Activated CD8-positive, alpha-beta memory T cell treated with anti-CD3 and anti-CD28 coated beads, Interleukin-2, amount 50 U/mL, for 4 hours (primary cell): ENCODE measurements around the gene SYT3.
"Not testable (repeated sequence)": the region's sequence is repeated elsewhere in the genome, so short reads cannot be mapped to it uniquely, and the experiment has no call there.

Experiments
- DNase-seq: peaks from one replicate; pipeline ENCODE4 v3.0.0-alpha.2; 2020

SYT3 gene

DNA sequence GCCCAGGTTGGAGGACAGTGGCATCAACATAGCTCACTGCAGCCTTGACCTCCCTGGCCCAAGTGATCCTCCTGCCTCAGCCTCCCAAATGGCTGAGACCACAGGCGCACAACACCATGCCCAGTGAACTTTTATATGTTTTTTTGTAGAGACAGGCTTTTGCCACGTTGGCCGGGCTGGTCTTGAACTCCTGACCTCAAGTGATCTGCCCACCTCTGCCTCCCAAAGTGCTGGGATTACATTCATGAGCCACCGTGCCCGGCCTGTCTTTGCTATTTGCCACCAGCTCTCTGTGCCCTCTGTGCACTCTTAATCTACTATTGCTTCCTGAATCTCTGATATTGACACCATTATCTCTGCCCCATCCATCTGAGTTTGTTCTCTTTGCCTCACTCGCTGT, 37.2 kb downstream of the SYT3 start:
- no peak for DNase-seq

DNA sequence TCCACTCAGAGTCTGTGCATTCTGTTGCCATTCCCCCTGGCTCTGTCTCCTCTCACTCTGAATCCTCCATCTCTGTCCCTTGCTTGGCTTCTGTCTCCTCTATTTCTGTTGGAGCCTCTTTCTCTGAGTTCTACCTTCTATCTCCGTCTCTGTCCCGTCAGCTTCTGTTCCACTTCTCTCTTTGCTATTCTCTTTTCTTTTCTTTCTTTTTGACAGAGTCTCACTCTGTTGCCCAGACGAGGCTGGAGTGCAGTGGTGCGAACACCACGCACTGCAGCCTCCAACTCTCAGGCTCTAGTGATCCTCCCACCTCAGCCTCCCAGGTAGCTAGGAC, 37.6 kb downstream of the SYT3 start:
- DNase-seq: no peak

DNA sequence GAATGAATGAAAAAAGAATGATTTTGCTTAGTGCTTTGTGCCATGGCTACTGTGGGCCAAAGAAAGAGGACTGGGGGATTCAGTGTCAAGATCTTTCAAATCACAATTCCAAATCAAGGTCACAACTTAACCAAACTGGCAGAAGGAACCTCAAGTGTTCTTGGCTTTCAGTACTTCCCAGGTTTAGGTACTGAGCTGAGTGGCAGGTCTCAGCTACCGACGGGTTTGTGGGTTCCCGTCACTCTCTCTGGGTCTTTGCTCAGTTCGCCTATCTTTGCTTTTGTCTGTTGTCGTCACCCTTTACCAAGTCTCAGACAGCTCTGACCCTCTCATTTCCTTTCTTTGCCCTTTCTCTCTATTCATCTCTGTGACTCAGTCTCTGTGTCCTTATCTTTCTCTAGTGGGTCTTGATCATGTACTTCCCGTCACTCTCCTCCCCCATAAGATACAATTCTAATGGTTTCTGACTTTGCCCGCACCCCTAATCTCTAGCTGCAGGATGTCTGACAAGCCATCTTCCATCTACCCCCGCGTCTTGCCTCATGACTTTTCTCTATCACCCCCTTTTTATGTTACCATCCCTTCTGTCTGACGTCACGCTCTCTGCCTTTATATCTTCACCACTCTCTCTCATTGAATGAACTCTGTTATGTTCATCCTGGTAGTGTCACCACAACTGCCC, 38.1 kb downstream of the SYT3 start:
- no peak for DNase-seq

DNA sequence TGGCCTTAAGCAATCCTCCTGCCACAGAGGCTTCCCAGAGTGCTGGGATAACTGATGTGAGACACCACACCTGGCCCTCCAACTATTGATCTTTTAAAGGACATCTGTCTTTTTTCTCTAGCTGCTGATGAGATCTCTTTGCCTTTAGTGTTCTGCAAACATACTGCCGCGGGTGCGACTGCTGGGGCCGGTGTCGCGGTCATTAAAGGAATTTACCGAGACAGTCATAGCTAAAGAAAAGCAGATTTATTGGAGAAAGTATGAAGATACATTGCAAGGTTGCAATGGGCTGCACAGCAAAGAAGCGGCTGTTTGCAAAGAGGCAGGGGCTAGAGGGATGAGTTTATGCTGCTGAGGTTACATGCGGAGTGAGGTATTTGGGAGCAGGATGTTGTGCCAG, 40.3 kb downstream of the SYT3 start:
- no peak for DNase-seq

DNA sequence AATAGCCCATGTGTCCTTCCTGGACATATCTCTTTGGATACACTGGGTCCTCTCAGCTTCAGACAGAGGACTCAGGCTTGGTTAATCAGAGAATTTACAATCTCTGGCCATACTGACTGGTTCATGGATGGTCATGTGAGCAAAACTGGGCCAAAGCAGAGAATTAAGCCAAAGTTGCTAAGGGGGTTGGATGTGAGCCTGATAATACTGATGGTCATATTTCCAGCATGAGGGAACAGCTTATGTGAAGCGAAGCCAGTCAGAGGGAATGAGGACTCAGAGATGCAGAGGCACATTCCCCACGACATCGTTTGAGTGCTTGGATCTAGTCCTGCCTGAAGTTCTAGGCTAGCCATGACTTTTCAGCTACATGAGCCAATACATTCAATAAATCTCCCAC, 49.5 kb downstream of the SYT3 start:
- no peak for DNase-seq

DNA sequence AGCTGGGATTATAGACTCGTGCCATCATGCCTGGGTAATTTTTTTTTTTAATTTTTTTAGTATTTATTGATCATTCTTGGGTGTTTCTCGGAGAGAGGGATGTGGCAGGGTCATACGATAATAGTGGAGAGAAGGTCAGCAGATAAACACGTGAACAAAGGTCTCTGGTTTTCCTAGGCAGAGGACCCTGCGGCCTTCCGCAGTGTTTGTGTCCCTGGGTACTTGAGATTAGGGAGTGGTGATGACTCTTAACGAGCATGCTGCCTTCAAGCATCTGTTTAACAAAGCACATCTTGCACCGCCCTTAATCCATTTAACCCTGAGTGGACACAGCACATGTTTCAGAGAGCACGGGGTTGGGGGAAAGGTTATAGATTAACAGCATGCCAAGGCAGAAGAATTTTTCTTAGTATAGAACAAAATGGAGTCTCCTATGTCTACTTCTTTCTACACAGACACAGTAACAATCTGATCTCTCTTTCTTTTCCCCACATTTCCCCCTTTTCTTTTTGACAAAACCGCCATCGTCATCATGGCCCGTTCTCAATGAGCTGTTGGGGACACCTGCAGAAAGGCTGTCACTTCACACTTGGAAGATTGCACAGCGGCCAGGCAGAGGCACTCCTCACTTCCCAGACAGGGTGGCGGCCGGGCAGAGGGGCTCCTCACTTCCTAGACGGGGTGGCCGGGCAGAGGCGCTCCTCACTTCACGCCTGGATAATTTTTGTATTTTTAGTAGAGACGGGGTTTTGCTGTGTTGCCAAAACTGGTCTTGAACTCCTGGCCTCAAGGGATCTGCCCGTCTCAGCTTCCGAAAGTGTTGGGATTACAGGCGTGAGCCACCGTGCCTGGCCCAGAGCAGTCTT, 57.7 kb downstream of the SYT3 start:
- not testable (repeated sequence) for DNase-seq

DNA sequence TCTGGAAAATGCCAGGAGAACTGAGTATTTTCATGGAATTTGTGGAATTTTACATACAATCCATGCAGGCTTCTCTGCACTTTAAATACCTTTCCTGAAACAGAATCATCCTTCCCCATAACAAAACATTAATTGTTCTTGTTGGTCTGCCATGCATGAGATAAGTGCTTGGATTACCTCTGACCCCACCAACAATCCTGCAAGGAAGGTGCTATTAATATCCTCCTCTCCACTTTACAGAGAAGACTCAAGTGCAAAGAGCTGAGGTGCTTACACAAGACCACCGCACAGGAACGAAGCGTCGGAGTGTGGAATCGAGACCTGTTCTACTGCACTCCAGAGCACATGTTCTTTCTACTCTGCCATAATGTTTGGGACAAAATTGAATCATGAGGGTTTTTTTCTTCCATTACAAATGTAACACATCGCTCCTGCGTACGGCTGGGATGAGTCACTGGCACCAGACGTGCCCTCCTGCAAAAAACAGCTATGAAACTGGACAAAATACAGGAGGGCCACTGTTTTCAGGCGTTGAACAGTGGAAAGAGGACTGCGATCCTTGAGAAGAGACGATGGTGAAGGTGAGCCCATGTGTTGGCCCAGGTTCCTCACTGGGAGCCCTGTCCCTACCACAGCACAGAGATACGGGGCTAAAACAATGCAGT, 58.6 kb downstream of the SYT3 start:
- no peak for DNase-seq

DNA sequence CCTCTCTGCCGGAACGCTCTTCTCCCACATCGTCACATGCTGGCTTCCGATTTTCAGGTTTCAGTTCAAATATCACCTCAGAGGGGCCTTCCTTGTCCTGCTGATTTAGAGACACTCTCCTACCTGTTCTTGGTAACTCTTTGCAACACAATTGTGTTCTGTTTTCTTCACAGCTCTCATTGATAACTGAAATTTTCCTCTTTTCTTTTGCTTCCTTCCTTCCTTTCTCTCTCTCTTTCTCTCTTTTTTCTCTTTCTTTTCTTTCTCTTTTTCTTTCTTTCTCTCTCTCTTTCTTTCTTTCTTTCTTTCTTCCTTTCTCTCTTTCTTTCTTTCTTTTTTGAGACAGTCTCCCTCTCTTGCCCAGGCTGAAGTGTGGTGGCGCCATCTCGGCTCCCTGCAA, 59.4 kb downstream of the SYT3 start:
- DNase-seq: no peak

DNA sequence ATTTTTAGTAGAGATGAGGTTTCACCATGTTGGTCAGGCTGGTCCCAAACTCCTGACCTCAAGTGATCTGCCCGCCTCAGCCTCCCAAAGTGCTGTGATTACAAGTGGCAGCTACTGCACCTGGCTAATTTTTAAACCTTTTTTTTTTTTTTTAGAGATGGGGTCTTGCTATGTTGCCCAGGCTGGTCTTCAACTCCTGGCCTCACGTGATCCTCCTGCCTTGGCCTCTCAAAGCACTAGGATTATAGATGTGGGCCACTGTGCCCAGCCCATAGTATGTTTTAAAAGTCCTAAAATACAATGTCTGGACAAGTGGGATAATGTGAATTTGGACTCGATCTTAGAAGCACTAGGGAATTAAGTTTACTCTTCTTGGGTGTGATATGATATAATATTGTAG, 62.9 kb downstream of the SYT3 start:
- DNase-seq: not testable (repeated sequence)

DNA sequence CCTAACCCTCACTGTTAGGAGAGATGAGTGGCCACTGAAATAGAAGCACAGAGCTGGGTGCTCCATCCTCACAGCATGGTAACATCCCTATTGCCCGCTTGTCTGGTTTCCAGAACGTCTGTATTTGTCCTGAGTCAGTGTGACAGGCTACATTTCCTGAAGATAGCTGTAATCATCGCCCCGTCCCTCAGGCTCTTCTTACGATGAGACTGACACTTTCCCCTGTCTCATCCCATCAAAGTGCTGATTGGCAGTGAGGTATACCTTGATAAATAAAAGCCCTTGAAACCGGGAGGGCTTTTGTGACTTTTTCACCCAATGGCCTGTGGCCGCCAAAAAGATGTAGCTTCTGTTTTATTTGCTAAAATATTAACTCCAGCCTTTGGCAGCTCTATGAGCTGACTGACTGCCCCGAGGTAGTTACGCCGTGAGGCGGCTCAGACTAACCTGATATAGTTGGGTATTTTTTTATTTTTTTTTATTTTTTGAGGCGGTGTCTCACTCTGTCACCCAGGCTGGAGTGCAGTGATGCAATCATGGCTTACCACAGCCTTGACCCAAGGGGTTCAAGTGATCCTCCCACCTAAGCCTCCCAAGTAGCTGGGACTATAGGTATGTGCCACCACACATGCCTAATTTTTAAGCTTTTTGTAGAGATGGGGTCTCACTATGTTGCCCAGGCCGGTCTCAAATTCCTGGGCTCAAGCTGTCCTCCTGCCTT, 65.8 kb downstream of the SYT3 start:
- no peak for DNase-seq
